GM19395 (cell line): ENCODE measurements around the gene ZNF428.
"Not testable (repeated sequence)": the region's sequence is repeated elsewhere in the genome, so short reads cannot be mapped to it uniquely, and the experiment has no call there.

Source experiments
- ATAC-seq: cut with Tn5 transposase; IDR thresholded peaks from one replicate; pipeline ENCODE4 v1.9.1; 2021; ENCODE audit warnings: mild to moderate bottlenecking, moderate library complexity; ENCODE audit not compliant: unreplicated experiment

Gene ZNF428

GRCh38 chr19:43640424-43640757 lies 21.0 kb upstream of the ZNF428 start:
- ATAC-seq, result no peak

- ATAC-seq, result no peak
These were observed 20.3 kb upstream of the ZNF428 start, which contains the start of gene CADM4 for GRCh38 chr19:43639519-43640423. TSS of gene CADM4 (minus strand) at chr19:43639850. CDS start at chr19:43639790, 60 bp downstream.

GRCh38 chr19:43638995-43639518 lies 19.6 kb upstream of the ZNF428 start:
- no peak for ATAC-seq

DNA sequence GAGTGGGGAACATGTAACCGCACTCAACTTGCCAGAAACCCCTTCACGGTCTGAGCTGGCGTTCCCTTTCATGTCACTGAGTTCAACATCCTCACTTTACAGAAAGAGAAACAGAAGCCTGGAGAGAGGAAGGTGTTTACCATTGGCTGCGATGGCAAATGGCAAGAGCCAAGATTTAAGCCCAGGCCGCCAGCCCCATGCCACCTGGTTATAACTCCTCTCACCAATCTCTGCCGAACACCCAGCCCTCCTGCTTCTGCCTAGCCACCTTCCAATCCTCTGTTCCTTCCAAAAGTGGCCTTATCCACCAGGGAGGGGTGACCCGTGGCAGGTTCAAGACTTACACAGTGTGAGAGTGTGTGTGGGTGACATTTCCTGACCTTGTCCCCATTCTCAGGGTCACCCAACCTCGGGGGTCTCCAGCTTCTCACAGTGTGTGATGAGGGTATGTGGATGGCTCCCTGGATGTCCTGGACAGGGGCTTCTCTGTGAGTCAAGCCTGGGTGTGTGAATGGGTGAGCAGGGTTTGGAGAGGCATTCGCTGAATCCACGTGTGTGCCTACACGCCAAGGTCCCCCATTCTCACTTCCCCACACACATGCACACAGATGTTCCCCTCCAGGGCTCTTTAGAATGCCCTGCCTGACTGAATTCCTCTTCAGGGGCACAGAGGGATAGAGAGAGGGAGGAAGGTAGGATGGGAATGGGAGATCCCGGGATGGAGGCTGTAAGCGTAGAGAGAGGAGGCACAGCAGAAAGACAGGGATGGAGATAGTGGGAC lies 19.0 kb upstream of the ZNF428 start:
- ATAC-seq, result no peak

- no peak for ATAC-seq
These were observed 16.8 kb upstream of the ZNF428 start for GRCh38 chr19:43636121-43636683.

- not testable (repeated sequence) for ATAC-seq
These were observed 16.1 kb upstream of the ZNF428 start for GRCh38 chr19:43635561-43635940.

GRCh38 chr19:43634872-43635560 lies 15.6 kb upstream of the ZNF428 start:
- ATAC-seq, result no peak

DNA sequence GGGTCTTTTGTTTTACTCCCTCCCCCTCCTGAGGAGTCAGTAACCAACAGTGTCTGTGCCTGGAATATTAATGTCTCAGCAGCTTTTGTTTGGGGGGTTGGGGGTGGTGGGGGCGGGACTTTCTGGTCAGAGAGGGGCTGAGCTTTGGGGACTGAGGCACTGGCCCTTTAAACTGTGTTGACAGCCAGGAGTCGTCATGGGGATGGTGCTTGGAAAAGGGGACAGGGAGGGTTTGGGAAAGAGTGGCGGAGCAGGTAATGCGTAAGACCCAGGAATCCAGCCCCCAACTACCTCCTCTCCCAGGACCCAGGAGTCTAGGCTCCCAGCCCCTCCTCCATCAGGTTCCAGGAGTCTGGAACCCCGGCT lies 15.1 kb upstream of the ZNF428 start:
- ATAC-seq, result no peak

GRCh38 chr19:43634068-43634467 lies 14.6 kb upstream of the ZNF428 start:
- ATAC-seq, result no peak

DNA sequence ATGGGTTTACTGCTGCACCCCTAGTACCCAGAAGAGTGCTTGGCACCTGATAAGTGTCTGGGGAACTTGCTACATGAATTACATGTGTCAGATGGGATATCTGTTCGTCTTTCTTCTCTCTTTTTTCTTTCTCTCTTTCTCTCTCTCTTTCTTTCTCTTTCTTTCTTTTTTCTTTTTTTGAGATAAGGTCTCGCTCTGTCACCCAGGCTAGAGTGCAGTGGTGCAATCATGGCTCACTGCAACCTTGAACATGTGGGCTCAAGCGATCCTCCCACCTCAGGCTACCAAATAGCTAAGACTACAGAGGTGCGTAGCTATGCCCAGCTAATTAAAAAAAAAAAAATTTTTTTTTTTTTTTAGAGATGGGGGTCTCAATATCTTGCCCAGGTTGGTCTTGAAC lies 14.1 kb upstream of the ZNF428 start:
- ATAC-seq, result no peak

DNA sequence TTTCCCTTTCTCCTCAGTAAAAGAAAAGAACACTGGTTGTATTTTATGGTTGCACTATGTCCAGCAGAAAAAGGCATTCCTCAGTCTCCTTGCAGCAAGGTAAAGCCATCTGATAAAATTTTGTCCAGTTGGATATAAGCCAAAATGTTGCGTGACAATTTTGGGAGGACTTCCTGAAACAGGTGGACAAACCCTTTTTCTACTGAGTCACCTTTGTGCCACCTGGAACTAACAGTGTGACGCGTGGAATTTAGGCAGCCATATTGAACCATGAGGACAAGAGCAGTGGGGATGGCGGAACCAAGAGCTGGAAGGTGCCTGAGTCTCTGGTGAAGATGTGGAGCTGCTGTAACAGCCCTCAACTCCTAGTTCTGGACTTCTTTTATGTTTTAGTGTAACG lies 12.1 kb upstream of the ZNF428 start:
- ATAC-seq, result no peak

DNA sequence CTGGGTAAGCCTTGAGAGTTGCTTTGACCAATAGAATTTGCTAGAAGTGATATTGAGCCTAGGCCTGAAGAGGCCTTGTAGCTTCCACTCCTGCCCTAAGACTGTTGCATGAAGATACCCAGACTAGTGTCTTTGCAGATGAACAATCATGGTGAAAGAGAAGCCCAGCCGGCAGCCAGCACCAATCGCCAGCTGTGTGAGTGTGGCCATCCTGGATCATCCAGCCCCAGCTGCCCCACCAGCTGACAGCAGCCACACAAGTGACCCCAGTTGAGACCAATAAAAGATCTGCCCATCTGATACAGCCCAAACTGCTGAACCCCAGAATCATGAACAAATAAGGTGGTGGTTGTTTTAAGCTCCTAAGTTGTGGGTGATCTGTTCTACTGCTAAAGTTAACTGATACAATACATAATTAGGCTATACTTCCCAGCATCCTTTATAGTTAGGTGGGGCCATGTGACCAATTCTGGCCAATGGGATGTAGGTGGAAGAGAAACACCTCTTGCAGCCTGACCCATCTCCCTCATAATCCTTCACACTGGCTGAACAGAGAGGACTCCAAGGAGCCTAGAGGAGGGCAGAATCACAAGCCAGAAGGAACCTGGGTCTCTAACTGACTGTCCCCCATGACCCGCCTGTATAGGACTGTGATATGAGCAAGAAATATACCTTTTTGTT lies 9.4 kb upstream of the ZNF428 start:
- ATAC-seq, result no peak

DNA sequence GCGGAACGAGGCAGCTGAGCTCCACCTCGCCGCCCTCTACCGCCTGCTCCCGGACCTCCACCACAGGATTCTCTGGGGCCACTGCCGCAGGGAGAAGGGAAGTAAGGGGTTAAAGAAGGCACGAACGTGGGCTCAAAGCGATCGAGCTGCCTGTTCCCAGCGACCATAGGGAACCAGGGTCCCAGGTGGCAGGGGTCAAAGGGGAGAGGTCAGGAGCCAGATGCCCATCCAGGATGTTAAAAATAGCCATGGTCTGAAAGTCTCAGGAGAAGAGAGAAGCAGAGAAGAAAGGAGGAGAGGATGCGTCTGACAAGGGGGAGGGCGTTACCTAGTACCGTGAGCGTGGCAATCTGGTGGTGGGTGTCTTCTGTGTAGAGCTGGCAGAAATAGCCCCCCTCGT lies 7.4 kb upstream of the ZNF428 start:
- no peak for ATAC-seq

- no peak for ATAC-seq
These were observed 6.6 kb upstream of the ZNF428 start for GRCh38 chr19:43625918-43626579.

GRCh38 chr19:43624933-43625332 lies 5.5 kb upstream of the ZNF428 start:
- ATAC-seq, result no peak

- no peak for ATAC-seq
These were observed 4.7 kb upstream of the ZNF428 start for GRCh38 chr19:43623889-43624670.

DNA sequence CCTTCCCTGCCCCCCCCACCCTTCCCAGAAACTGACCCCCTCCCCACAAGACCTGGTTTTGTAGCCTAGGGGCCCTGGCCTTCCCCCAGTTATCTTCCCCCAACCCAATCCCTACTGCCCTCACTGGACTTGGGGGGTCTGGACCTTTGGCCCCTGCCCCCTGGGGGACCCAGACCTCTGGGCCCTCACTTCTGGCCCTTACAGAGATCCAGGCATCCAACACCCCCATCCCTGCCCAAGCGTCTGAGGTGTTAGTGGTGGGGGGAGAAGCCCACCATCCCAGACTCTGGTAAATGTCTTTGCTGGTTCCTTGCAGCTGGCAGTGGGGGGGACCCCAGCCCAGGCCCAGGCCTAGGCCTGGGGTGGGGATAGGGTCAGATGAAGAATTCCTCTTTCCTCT lies 3.5 kb upstream of the ZNF428 start:
- ATAC-seq, result no peak

- no peak for ATAC-seq
These were observed 2.6 kb upstream of the ZNF428 start for GRCh38 chr19:43622070-43622469.
